Measurements from ENCODE around the gene SVOPL. TPM values are rescaled to one million over a fixed set of nuclear protein-coding genes. Genes with fewer than 3 reads are reported as not detected.

Gene SVOPL
- total RNA-seq, 1 experiment from 2014 or later, result not detected

GRCh38 chr7:138661069-138661635 is 40.0 kb downstream of the SVOPL start:
- no peak for DNase-seq (ENCODE audit: low spot score)

- DNase-seq (ENCODE audit: low spot score), result no peak
Observed at GRCh38 chr7:138658889-138659288, 42.3 kb downstream of the SVOPL start.

GRCh38 chr7:138657854-138658386 is 43.2 kb downstream of the SVOPL start:
- DNase-seq (ENCODE audit: low spot score), result no peak

- DNase-seq (ENCODE audit: low spot score), result no peak
Observed at GRCh38 chr7:138656952-138657351, 44.2 kb downstream of the SVOPL start.

GRCh38 chr7:138654616-138655015 is 46.5 kb downstream of the SVOPL start:
- no peak for DNase-seq (ENCODE audit: low spot score)

GRCh38 chr7:138649506-138649905 is 51.7 kb downstream of the SVOPL start:
- DNase-seq (ENCODE audit: low spot score), result no peak

- no peak for DNase-seq (ENCODE audit: low spot score)
Observed at GRCh38 chr7:138645284-138645683, 55.9 kb downstream of the SVOPL start.

GRCh38 chr7:138632826-138633602 is 68.1 kb downstream of the SVOPL start:
- DNase-seq (ENCODE audit: low spot score), result no peak

- no peak for DNase-seq (ENCODE audit: low spot score)
Observed at GRCh38 chr7:138632384-138632783, 68.8 kb downstream of the SVOPL start.

GRCh38 chr7:138630059-138630610 is 71.0 kb downstream of the SVOPL start:
- no peak for DNase-seq (ENCODE audit: low spot score)

DNA sequence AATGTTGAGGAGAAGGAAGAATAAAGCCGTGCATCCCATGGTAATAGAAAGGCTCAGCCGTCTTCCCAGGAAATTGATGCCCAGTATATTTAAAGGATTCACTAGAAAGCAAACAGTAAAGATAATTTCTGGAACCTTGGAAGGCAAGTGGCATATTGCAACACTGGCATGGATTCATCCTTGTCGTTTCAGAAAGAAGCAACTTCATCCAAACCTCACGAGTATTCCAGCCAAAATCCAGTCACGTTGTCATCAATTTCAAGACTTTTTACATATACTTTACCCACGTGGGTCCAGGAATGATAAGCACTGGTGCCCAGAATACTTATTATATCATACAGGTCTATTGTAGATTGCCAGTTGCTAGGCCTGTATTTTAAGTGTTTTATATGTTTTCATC is 73.8 kb downstream of the SVOPL start:
- no peak for DNase-seq (ENCODE audit: low spot score)

GRCh38 chr7:138626846-138627245 is 74.3 kb downstream of the SVOPL start:
- DNase-seq (ENCODE audit: low spot score), result no peak

DNA sequence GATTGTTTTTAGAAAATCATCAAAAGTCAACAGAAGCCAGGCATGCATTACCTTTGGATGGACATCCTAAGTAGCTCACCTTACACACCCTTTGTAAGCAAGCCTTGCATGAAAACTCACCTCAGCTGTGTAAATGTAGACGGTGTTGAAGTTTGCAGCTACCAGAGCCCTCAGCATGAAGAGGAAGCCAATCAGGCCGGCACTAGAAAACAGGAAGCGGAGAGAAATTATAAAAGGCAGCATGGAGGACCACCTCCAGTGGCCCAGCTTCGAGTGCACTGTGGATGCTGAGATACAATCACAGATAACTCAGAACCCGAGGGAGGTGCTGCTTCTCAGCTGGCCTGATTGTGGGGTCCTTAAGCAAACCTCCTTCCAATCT is 75.3 kb downstream of the SVOPL start:
- no peak for DNase-seq (ENCODE audit: low spot score)

DNA sequence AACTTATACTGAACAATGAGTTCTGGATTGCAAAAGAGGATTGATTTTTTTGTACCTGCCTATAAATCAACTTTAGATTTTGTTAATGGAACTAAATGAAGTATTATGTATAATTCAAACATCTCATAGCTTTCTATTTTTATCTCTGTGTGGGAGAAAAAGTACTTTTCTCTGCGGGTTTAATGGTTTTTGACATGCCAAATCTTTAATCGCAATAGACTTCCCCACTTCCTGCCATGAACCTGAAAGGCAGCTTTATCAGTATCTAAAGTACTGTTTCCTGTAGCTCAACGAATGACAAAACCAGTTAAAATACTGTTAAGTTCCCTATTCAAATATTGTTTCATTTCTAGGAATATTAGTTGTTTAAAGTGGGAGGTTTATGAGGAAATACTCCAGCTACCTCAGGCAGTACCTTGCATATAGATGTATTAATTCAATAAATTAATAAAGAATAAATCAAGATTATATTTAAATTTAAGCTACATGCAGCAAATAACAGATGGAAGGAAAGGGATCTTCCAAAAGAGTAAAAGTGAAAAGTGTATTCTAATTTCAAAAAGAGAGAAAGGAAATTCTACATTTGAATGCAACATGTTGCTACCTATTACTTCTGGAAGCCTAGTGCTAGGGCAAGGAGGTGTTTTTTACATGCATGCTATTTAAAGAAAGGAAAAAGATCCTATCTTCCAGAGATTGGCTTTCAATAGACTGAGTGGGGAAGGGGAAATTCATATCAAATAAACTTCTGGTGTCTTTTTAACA is 75.9 kb downstream of the SVOPL start:
- DNase-seq (ENCODE audit: low spot score), result no peak

DNA sequence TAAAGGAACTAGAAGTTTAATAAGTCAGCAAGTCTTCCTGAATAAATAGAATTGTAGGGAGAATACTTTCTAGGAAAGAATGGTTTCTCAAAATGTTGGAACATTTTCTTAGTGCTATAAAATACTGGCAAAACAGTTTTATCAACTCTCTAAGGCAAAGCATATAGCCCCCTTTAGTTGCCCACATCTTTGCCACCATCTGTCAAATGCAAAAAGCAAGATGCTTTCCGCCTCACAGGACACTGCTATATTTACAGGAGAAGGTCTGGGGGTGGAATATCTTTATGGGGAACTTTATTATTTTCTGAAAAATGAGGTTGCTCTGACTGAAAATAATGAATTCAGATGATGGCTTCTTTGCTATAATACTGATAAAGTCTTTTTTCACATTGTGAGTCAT is 78.3 kb downstream of the SVOPL start:
- no peak for DNase-seq (ENCODE audit: low spot score)

DNA sequence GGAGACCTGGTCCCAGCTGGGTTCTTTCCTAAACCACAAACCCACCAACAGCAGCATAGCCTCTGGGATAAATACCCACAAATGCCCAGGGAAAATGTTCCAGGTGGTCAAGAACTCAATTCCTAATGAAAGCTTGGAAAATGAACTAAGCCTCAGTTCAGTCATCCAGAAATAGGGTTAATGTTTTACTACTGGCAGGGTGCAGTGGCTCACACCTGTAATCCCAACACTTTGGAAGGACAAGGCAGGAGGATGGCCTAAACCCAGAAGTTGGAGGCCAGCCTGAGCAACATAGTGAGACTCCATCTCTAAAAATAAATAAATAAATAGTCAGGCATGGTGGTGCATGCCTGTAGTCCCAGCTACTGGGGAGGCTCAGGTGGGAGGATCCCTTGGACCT is 82.2 kb downstream of the SVOPL start:
- no peak for DNase-seq (ENCODE audit: low spot score)

GRCh38 chr7:138618506-138618905 is 82.7 kb downstream of the SVOPL start:
- no peak for DNase-seq (ENCODE audit: low spot score)

DNA sequence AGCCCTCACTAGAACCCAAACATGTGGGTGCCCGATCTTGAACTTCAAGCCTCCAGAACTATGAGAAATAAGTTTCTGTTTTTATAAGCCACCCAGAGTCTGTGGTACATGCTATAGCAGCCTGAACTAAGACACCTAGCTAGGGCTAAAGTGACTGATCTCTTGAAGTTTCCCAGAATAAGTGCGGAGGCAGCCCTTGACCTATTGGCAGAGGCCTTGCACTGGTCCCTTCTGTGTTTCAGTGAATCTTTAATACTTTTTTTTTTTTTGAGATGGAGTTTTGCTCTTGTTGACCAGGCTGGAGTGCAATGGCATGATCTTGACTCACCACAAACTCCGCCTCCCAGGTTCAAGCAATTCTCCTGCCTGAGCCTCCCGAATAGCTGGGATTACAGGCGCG is 85.1 kb downstream of the SVOPL start:
- DNase-seq (ENCODE audit: low spot score), result no peak

DNA sequence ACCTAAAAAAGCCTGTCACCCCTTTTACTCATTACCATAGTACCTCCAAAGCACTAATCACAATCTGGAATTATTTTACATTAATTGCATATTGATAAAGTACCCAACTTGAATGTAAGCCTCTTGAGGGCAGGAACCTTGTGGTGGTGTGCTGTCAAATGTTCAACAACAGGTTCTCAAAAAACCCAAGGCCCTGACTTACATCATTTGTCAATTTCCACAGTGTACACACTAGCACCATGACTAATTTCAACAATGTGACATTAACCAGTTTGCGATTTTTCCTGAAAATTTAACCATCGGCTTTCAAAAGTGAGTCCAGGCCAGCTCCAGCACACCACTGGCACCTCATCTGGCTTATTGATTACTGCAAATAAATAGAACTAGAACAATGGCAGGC is 87.5 kb downstream of the SVOPL start:
- DNase-seq (ENCODE audit: low spot score), result no peak

GRCh38 chr7:138610671-138611170 is 90.4 kb downstream of the SVOPL start:
- DNase-seq (ENCODE audit: low spot score), result no peak

GRCh38 chr7:138608275-138608674 is 92.9 kb downstream of the SVOPL start:
- no peak for DNase-seq (ENCODE audit: low spot score)

Data from A172 (cell line).